Stimulated activated naive B cell treated with anti-CD40 and anti-IgM and Interleukin-4, amounts not matched to agents 10 μg/mL and 1 μg/mL and 100 μg/mL, for 72 hours (primary cell): ENCODE data around the gene CCDC6.
"Not testable (repeated sequence)": the region's sequence is repeated elsewhere in the genome, so short reads cannot be mapped to it uniquely, and the experiment has no call there.

ENCODE experiments used
- ATAC-seq, 2 donors: fragments of 150-1000 bp; cut with Tn5 transposase; replicated peaks; 2 replicates each; pipeline ENCODE4 v1.10.0; 2021; ENCODE audit warnings: moderate library complexity in 1 of 2
- DNase-seq: peaks from one replicate; pipeline ENCODE4 v3.0.0; 2021
- H3K27ac Mint-ChIP-seq: one replicate; pipeline ENCODE4 v1.8.0; 2022; ENCODE audit warnings: mild to moderate bottlenecking, mixed read lengths
- H3K27me3 Mint-ChIP-seq, 2 donors: one replicate each; pipeline ENCODE4 v1.8.0; 2022; ENCODE audit warnings: mixed read lengths in 2 of 2
- H3K36me3 Mint-ChIP-seq, 2 donors: one replicate each; pipeline ENCODE4 v1.8.0; 2022; ENCODE audit warnings: mixed read lengths in 2 of 2, mild to moderate bottlenecking in 1 of 2
- H3K4me1 Mint-ChIP-seq, 2 donors: one replicate each; pipeline ENCODE4 v1.8.0; 2022; ENCODE audit warnings: mixed read lengths in 2 of 2, mild to moderate bottlenecking in 1 of 2
- H3K4me3 Mint-ChIP-seq, 2 donors: one replicate each; pipeline ENCODE4 v1.8.0; 2022; ENCODE audit warnings: mild to moderate bottlenecking in 2 of 2, mixed read lengths in 2 of 2, moderate library complexity in 1 of 2
- H3K9me3 Mint-ChIP-seq, 2 donors: one replicate each; pipeline ENCODE4 v1.8.0; 2022; ENCODE audit warnings: mixed read lengths in 2 of 2, mild to moderate bottlenecking in 1 of 2

CCDC6 gene

DNA sequence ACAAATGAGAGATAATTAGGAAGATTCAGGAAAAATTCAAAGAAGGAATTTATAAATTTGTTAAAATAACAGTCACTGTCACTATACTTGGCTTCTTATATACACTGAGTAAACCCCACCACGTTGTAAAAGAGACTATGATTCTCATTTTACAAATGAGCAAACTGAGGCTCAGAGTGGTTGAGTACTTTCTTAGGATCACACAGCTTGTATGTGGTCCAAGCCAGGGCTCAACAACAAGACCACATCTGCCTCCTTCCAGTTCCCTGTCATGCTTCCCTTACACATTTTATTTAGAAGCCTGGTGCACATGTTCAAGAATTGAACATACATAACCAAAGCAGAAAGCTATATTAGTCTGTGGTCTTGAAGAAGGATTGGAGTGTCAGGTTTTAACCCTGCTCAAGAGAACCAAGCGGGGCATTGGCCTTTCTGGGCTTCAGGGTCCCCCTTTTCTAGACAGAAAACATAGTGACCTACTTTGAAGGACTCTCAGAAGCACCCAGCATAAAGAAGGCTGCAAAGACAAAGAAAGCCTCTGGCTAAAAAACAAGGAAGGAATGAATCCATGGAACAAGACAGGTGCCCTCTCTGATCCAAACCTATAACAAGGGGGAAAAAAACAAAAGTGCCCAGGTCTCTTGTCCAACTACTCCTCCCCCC is 153.9 kb downstream of the CCDC6 start:
- Mint-ChIP-seq H3K36me3 (no peaks in the 10 kb centered on the region), H3K4me3 (no peak overlapping the region), H3K9me3 (no peaks in the 10 kb centered on the region), H3K27ac (no peak overlapping the region), H3K4me1 (no peaks in the 10 kb centered on the region), H3K27me3 (peaks cover 0 to 23% of the 10 kb centered on the region in 2 donors)
- DNase-seq: no peak
- ATAC-seq: no peak

DNA sequence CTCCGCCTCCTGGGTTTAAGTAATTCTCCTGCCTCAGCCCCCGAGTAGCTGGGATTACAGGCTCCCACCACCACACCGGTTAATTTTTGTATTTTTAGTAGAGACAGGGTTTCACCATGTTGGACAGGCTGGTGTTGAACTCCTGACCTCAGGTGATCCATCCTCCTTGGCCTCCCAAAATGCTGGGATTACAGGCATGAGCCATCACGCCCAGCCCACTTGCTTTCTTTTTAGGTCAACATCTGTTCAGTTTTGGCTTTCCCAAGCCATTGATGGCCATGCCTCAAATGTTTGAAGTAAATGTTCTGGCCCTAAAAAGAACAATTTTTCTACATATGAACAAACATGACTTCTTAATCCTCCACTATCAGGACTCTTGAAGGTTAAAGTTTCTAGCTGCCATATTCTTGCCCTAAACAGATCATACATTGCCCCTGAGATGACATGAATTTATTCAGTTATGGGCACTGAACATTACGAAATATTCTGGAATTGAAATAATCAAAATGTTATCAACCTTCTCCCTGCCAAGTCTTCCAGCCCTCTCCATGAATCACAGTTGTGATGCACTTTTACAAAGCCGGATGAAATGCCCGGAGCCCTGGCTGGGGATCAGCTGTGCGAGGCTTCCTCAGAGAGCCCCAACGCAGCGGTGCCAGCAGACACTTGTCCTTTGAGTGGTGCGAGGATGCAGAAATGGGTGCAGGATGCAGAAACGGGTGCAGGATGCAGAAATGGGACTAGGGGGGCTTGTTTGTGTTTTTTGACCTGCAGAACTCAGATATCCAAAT is 156.0 kb downstream of the CCDC6 start:
- ATAC-seq: no peak
- no peak overlapping the region for H3K27ac Mint-ChIP-seq
- no peak for DNase-seq

DNA sequence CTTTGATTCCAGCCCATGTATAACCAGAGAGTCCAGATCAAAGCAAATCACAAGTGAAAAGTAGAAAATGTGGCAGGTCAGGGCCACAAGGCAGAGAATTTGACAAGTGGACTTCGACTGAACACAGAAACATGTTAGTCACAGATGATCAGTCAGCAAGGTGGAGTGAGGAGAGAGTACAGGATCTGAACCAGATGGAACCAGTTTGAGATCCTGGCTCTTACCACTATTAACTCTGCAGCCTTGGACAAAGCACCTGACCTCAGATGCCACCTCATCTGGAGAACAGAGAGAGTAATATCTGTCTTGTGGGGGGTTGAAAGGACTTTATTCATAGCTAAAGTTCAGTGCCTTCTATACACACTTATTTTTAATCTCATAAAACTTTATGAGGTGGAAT is 157.5 kb downstream of the CCDC6 start:
- no peaks in the 10 kb centered on the region for H3K4me1 Mint-ChIP-seq
- no peak overlapping the region for H3K27ac Mint-ChIP-seq
- H3K9me3 Mint-ChIP-seq: peaks cover 0 to 1% of the 10 kb centered on the region in 2 donors
- H3K27me3 Mint-ChIP-seq: peaks cover 0 to 23% of the 10 kb centered on the region in 2 donors
- H3K4me3 Mint-ChIP-seq: no peak overlapping the region
- H3K36me3 Mint-ChIP-seq: no peaks in the 10 kb centered on the region
- DNase-seq: no peak
- no peak for ATAC-seq

More for the DNA sequence above, 156.0 kb downstream of the CCDC6 start:
- H3K36me3 Mint-ChIP-seq: no peaks in the 10 kb centered on the region
- H3K4me1 Mint-ChIP-seq: no peaks in the 10 kb centered on the region
- no peaks in the 10 kb centered on the region for H3K9me3 Mint-ChIP-seq
- H3K27me3 Mint-ChIP-seq: peaks cover 0 to 23% of the 10 kb centered on the region in 2 donors
- H3K4me3 Mint-ChIP-seq: no peak overlapping the region

DNA sequence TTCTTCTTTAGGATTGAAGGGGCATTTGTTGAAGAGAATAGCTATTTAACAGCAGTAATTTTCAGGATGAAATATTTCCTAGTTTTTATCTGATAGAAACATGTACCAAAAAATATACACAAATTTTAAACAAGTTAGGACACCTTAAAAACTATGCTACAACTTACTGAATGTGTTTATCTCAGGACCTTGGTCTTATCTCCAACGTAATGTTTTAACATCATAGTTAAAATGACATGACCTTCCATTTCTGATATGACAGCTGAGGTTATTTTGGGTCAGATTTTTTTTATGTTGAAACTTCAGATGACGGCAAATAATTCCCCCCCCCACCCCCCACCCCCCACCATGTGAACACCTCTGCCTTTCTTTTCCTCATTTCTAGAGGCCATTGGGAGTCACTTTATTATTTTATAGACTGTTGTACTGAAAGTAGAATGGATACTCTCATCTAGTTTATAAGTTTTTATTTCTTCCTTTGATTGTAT is 161.1 kb downstream of the CCDC6 start:
- H3K4me1 Mint-ChIP-seq: no peaks in the 10 kb centered on the region
- no peaks in the 10 kb centered on the region for H3K36me3 Mint-ChIP-seq
- ATAC-seq (no peak), DNase-seq (no peak)
- H3K27me3 Mint-ChIP-seq: peaks cover 0 to 12% of the 10 kb centered on the region in 2 donors
- no peak overlapping the region for H3K27ac Mint-ChIP-seq
- H3K4me3 Mint-ChIP-seq: no peak overlapping the region
- peaks cover 0 to 4% of the 10 kb centered on the region in 2 donors for H3K9me3 Mint-ChIP-seq

DNA sequence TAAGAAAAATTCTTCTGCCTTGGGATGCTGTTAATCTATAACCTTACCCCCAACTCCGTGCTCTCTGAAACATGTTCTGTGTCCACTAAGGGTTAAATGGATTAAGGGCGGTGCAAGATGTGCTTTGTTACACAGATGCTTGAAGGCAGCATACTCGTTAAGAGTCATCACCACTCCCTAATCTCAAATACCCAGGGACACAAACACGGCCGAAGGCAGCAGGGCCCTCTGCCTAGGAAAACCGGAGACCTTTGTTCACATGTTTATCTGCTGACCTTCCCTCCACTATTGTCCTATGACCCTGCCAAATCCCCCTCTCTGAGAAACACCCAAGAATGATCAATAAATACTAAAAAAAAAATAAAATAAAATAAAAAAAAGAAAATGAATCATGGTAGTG is 161.6 kb downstream of the CCDC6 start:
- H3K4me3 Mint-ChIP-seq, ATAC-seq, DNase-seq, H3K27ac Mint-ChIP-seq, H3K9me3 Mint-ChIP-seq, H3K36me3 Mint-ChIP-seq, H3K4me1 Mint-ChIP-seq: not testable (repeated sequence)
- H3K27me3 Mint-ChIP-seq: peaks cover 0 to 11% of the 10 kb centered on the region in 2 donors

DNA sequence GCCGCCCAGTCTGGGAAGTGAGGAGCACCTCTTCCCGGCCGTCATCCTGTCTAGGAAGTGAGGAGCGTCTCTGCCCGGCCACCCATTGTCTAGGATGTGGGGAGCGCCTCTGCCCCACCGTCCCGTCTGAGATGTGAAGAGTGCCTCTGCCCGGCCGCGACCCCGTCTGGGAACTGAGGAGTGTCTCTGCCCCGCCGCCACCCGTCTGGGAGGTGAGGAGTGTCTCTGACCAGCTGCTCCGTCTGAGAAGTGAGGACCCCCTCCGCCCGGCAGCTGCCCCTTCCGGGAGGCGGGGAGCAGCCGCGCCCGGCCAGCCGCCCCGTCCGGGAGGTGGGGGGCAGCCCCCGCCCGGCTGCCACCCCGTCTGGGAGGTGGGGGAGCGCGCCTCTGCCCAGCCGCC is 162.2 kb downstream of the CCDC6 start:
- ATAC-seq, H3K4me1 Mint-ChIP-seq, H3K9me3 Mint-ChIP-seq, DNase-seq, H3K36me3 Mint-ChIP-seq, H3K4me3 Mint-ChIP-seq: not testable (repeated sequence)
- peaks cover 0 to 11% of the 10 kb centered on the region in 2 donors for H3K27me3 Mint-ChIP-seq
- H3K27ac Mint-ChIP-seq: peak overlapping the region; percentile 37

DNA sequence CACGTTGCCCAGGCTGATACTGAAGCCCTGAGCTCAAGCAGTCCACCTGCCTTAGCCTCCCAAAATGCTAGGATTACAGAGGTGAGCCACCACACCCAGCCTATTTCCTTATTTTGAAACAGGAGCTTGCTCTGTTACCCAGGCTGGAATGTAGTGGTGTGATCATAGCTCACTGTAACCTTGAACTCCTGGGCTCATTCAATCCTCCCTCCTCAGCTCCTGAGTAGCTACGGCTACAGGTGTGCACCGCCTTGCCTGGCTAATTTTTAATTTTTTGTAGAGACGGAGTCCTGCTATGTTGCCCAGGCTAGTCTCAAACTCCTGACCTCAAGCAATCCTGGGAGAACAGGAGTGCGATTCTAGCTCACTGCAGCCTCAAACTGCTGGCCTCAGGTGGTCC is 164.8 kb downstream of the CCDC6 start:
- peaks cover 0 to 4% of the 10 kb centered on the region in 2 donors for H3K9me3 Mint-ChIP-seq
- DNase-seq: no peak
- H3K36me3 Mint-ChIP-seq: no peaks in the 10 kb centered on the region
- no peak for ATAC-seq
- H3K27me3 Mint-ChIP-seq: peaks cover 6 to 8% of the 10 kb centered on the region in 2 donors
- no peak overlapping the region for H3K27ac Mint-ChIP-seq
- no peak overlapping the region for H3K4me3 Mint-ChIP-seq
- H3K4me1 Mint-ChIP-seq: no peaks in the 10 kb centered on the region

DNA sequence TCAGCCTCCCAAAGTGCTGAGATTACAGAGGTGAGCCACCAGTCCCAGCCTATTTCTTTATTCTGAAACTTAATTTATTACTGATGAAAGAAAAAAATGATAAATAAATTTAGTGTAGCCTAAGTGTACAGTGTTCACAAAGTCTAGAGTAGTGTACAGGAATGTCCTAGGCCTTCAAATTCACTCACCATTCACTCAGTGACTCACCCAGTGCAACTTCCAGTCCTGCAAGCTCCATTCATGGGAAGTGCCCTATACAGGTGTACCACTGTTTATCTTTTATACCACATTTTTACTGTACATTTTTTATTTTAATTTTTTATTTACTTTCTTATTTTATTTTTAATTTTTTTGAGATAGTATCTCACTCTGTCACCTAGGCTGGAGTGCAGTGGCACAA is 165.3 kb downstream of the CCDC6 start:
- Mint-ChIP-seq H3K4me1 (no peaks in the 10 kb centered on the region), H3K4me3 (no peak overlapping the region), H3K36me3 (no peaks in the 10 kb centered on the region), H3K27me3 (peaks cover 6 to 8% of the 10 kb centered on the region in 2 donors), H3K9me3 (peaks cover 0 to 4% of the 10 kb centered on the region in 2 donors), H3K27ac (no peak overlapping the region)
- ATAC-seq (no peak), DNase-seq (no peak)
